Measurements from ENCODE around the gene GNG5.
A peak's percentile ranks its signal among the peaks of the same experiment; 100 is the strongest.

Gene GNG5

GRCh38 chr1:84504580-84505492, 1.5 kb downstream of the GNG5 start:
- H3K27ac ChIP-seq (ENCODE audit: poor library complexity, severe bottlenecking), result peak overlapping the region; percentile 78
- peaks cover 9% of the 10 kb centered on the region for H3K4me1 ChIP-seq (ENCODE audit: insufficient read depth, poor library complexity, severe bottlenecking)
- no peaks in the 10 kb centered on the region for H3K9me3 ChIP-seq (ENCODE audit: severe bottlenecking)
- peak overlapping the region; percentile 58 for H3K4me3 ChIP-seq (ENCODE audit: severe bottlenecking)
- no peaks in the 10 kb centered on the region for H3K27me3 ChIP-seq (ENCODE audit: insufficient read depth, poor library complexity, severe bottlenecking)
- H3K36me3 ChIP-seq (ENCODE audit: low read depth), result peaks cover 25% of the 10 kb centered on the region
- ATAC-seq (ENCODE audit: low read depth) (peak; percentile 3; the same call in 2 of the 3 replicates), DNase-seq (ENCODE audit: low spot score) (no peak)
- no peak for TF ChIP-seq CTCF (IDR thresholded peaks at IDR 0.05; ENCODE audit: poor library complexity, severe bottlenecking)

GRCh38 chr1:84502927-84503326, 3.5 kb downstream of the GNG5 start:
- no peak for ATAC-seq (ENCODE audit: low read depth)
- no peak overlapping the region for H3K27ac ChIP-seq (ENCODE audit: poor library complexity, severe bottlenecking)
- no peak for TF ChIP-seq CTCF (IDR thresholded peaks at IDR 0.05; ENCODE audit: poor library complexity, severe bottlenecking)
- H3K36me3 ChIP-seq (ENCODE audit: low read depth), result peaks cover 44% of the 10 kb centered on the region
- H3K4me1 ChIP-seq (ENCODE audit: insufficient read depth, poor library complexity, severe bottlenecking), result peaks cover 9% of the 10 kb centered on the region
- H3K9me3 ChIP-seq (ENCODE audit: severe bottlenecking), result no peaks in the 10 kb centered on the region
- no peak overlapping the region for H3K4me3 ChIP-seq (ENCODE audit: severe bottlenecking)
- H3K27me3 ChIP-seq (ENCODE audit: insufficient read depth, poor library complexity, severe bottlenecking), result no peaks in the 10 kb centered on the region
- no peak for DNase-seq (ENCODE audit: low spot score)

GRCh38 chr1:84497631-84498275, 8.6 kb downstream of the GNG5 start:
- no peak for DNase-seq (ENCODE audit: low spot score)
- H3K4me3 ChIP-seq (ENCODE audit: severe bottlenecking), result no peak overlapping the region
- TF ChIP-seq CTCF (IDR thresholded peaks at IDR 0.05; ENCODE audit: poor library complexity, severe bottlenecking), result no peak
- H3K27me3 ChIP-seq (ENCODE audit: insufficient read depth, poor library complexity, severe bottlenecking), result no peaks in the 10 kb centered on the region
- no peak overlapping the region for H3K27ac ChIP-seq (ENCODE audit: poor library complexity, severe bottlenecking)
- ATAC-seq (ENCODE audit: low read depth), result no peak
- peaks cover 87% of the 10 kb centered on the region for H3K36me3 ChIP-seq (ENCODE audit: low read depth)
- no peaks in the 10 kb centered on the region for H3K4me1 ChIP-seq (ENCODE audit: insufficient read depth, poor library complexity, severe bottlenecking)
- H3K9me3 ChIP-seq (ENCODE audit: severe bottlenecking), result no peaks in the 10 kb centered on the region

- Histone ChIP-seq H3K4me3 (ENCODE audit: severe bottlenecking) (no peak overlapping the region), H3K9me3 (ENCODE audit: severe bottlenecking) (no peaks in the 10 kb centered on the region), H3K27me3 (ENCODE audit: insufficient read depth, poor library complexity, severe bottlenecking) (no peaks in the 10 kb centered on the region), H3K36me3 (ENCODE audit: low read depth) (peaks cover 91% of the 10 kb centered on the region), H3K27ac (ENCODE audit: poor library complexity, severe bottlenecking) (no peak overlapping the region), H3K4me1 (ENCODE audit: insufficient read depth, poor library complexity, severe bottlenecking) (no peaks in the 10 kb centered on the region)
- ATAC-seq (ENCODE audit: low read depth) (no peak), DNase-seq (ENCODE audit: low spot score) (no peak)
- TF ChIP-seq CTCF (IDR thresholded peaks at IDR 0.05; ENCODE audit: poor library complexity, severe bottlenecking), result no peak
Observed at GRCh38 chr1:84496498-84496897, 9.9 kb downstream of the GNG5 start.
